ENCODE measurements around the gene LIMS4. TPM values are rescaled to one million over a fixed set of nuclear protein-coding genes. Genes with fewer than 3 reads are reported as not detected.
"Not testable (repeated sequence)": the region's sequence is repeated elsewhere in the genome, so short reads cannot be mapped to it uniquely, and the experiment has no call there.

LIMS4 gene
- total RNA-seq, 1 experiment from 2014 or later = 1.4 TPM

GRCh38 chr2:110395990-110396389, 76.6 kb downstream of the LIMS4 start:
- H3K4me1 ChIP-seq (replicated peaks; ENCODE audit: insufficient read depth); H3K79me2 ChIP-seq (ENCODE audit: low read depth); H3F3A ChIP-seq (ENCODE audit: insufficient read depth, low read depth); intact Hi-C loops (cut with micrococcal nuclease; ENCODE audit: unreplicated experiment); H3K4me3 ChIP-seq; H3K9me2 ChIP-seq (ENCODE audit: insufficient read depth); BruUV-seq (replicated peaks); H4K20me1 ChIP-seq (ENCODE audit: insufficient read depth); H2AFZ ChIP-seq; H3K36me3 ChIP-seq (ENCODE audit: low read depth); H3K27ac ChIP-seq; H3K4me2 ChIP-seq; H3K27me3 ChIP-seq (ENCODE audit: insufficient read depth, low read depth); CTCF ChIA-PET; POLR2A ChIA-PET (ENCODE audit: unreplicated experiment); H3K9me3 ChIP-seq (ENCODE audit: insufficient read depth, low read depth); DNase-seq: not testable (repeated sequence)

Other genes with a start within 250 kb of the LIMS4 start
- 14.8 and 21.2 TPM in 2 replicates for gene RGPD6, start 104.4 kb upstream of the LIMS4 start, total RNA-seq (2021)
- 45.7 and 74.6 TPM in 2 replicates for gene BUB1, start 205.2 kb upstream of the LIMS4 start, total RNA-seq (2021)

Measured in PC-9 (cell line).